ENCODE results near the gene EEIG1. TPM values are rescaled to one million over a fixed set of nuclear protein-coding genes. Genes with fewer than 3 reads are reported as not detected.
A peak's percentile ranks its signal among the peaks of the same experiment; 100 is the strongest.

EEIG1 gene
- total RNA-seq, 1 donor from 2014 or later = 26.4 TPM

- no peak overlapping the region for H3K4me3 ChIP-seq (ENCODE audit: insufficient read depth, low read depth, low read length)
- H4K20me1 ChIP-seq (ENCODE audit: insufficient read depth, low read length) = no peaks in the 10 kb centered on the region
- no peak overlapping the region for H3K4me2 ChIP-seq (ENCODE audit: low read length)
- peaks cover 11% of the 10 kb centered on the region for H3K9me3 Mint-ChIP-seq (ENCODE audit: unreplicated experiment)
- H3K4me3 Mint-ChIP-seq (ENCODE audit: unreplicated experiment) = no peak overlapping the region
- no peaks in the 10 kb centered on the region for H3K9me3 ChIP-seq (ENCODE audit: insufficient read depth, low read depth, low read length)
- FAIRE-seq = no peak
- H3K36me3 Mint-ChIP-seq (ENCODE audit: low read depth, unreplicated experiment) = no peaks in the 10 kb centered on the region
- no peak for TF ChIP-seq CTCF (IDR thresholded peaks at IDR 0.05; ENCODE audit: insufficient read depth, low read depth, low read length)
- TF ChIP-seq EZH2 (IDR thresholded peaks at IDR 0.05; ENCODE audit: insufficient read depth, low read length) = no peak
- no peak overlapping the region for H2AFZ ChIP-seq (ENCODE audit: low read depth, low read length)
- peaks cover 2% of the 10 kb centered on the region for H3K27me3 Mint-ChIP-seq (ENCODE audit: low read depth, unreplicated experiment)
- H3K27me3 ChIP-seq (ENCODE audit: insufficient read depth, low read length) = no peaks in the 10 kb centered on the region
- H3K27ac ChIP-seq (ENCODE audit: low read depth, low read length) = no peak overlapping the region
- H3K27ac Mint-ChIP-seq (ENCODE audit: unreplicated experiment) = no peak overlapping the region
- DNase-seq (ENCODE audit: low read depth) = no peak
- H3K79me2 ChIP-seq (ENCODE audit: insufficient read depth, low read length) = no peaks in the 10 kb centered on the region
- peaks cover 23% of the 10 kb centered on the region for H3K4me1 ChIP-seq (ENCODE audit: insufficient read depth, low read length)
- H3K4me1 Mint-ChIP-seq (ENCODE audit: low read depth, unreplicated experiment) = peaks cover 17% of the 10 kb centered on the region
- H3K36me3 ChIP-seq (ENCODE audit: insufficient read depth, low read length) = no peaks in the 10 kb centered on the region
- no peak overlapping the region for H3K9ac ChIP-seq (ENCODE audit: low read length)
Observed at GRCh38 chr9:128003966-128004604, 23.3 kb upstream of the EEIG1 start.

DNA sequence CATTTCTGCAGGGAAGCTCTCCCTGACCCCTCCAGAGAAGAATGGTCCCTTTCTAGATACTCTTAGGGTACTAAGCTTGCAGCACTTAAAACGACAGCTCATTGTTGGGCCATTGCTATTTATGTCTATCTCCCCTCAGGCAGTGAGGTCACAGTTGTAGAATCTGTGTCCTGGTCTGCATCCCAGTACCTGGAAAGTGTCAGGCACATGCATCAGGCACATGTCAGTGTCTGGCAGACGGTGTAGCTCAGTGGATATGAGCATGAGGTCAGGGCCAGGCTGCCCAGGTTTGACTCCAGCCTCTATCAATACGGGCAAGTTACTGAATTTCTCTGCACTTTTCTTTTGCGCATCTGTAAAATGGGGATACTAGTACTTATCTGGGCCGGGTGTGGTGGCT, 22.2 kb upstream of the EEIG1 start:
- H3K9me3 Mint-ChIP-seq (ENCODE audit: unreplicated experiment) = peaks cover 5% of the 10 kb centered on the region
- Histone ChIP-seq H3K79me2 (ENCODE audit: insufficient read depth, low read length) (no peaks in the 10 kb centered on the region), H3K4me2 (ENCODE audit: low read length) (no peak overlapping the region), H3K36me3 (ENCODE audit: insufficient read depth, low read length) (no peaks in the 10 kb centered on the region), H3K9ac (ENCODE audit: low read length) (no peak overlapping the region), H3K4me3 (ENCODE audit: insufficient read depth, low read depth, low read length) (no peak overlapping the region), H3K9me3 (ENCODE audit: insufficient read depth, low read depth, low read length) (no peaks in the 10 kb centered on the region), H4K20me1 (ENCODE audit: insufficient read depth, low read length) (no peaks in the 10 kb centered on the region), H3K27me3 (ENCODE audit: insufficient read depth, low read length) (no peaks in the 10 kb centered on the region), H3K4me1 (ENCODE audit: insufficient read depth, low read length) (peaks cover 23% of the 10 kb centered on the region), H2AFZ (ENCODE audit: low read depth, low read length) (no peak overlapping the region), H3K27ac (ENCODE audit: low read depth, low read length) (no peak overlapping the region)
- H3K27me3 Mint-ChIP-seq (ENCODE audit: low read depth, unreplicated experiment) = peaks cover 2% of the 10 kb centered on the region
- no peak for TF ChIP-seq CTCF (IDR thresholded peaks at IDR 0.05; ENCODE audit: insufficient read depth, low read depth, low read length)
- no peak for TF ChIP-seq EZH2 (IDR thresholded peaks at IDR 0.05; ENCODE audit: insufficient read depth, low read length)
- no peak overlapping the region for H3K4me3 Mint-ChIP-seq (ENCODE audit: unreplicated experiment)
- H3K4me1 Mint-ChIP-seq (ENCODE audit: low read depth, unreplicated experiment) = peaks cover 17% of the 10 kb centered on the region
- H3K36me3 Mint-ChIP-seq (ENCODE audit: low read depth, unreplicated experiment) = no peaks in the 10 kb centered on the region
- FAIRE-seq (no peak), DNase-seq (ENCODE audit: low read depth) (no peak)
- peak overlapping the region; percentile 64 for H3K27ac Mint-ChIP-seq (ENCODE audit: unreplicated experiment)

GRCh38 chr9:128001779-128002298, 21.1 kb upstream of the EEIG1 start:
- H3K9ac ChIP-seq (ENCODE audit: low read length) = peak overlapping the region; percentile 44
- no peaks in the 10 kb centered on the region for H3K36me3 ChIP-seq (ENCODE audit: insufficient read depth, low read length)
- H3K4me3 Mint-ChIP-seq (ENCODE audit: unreplicated experiment) = no peak overlapping the region
- peaks cover 13% of the 10 kb centered on the region for H3K4me1 Mint-ChIP-seq (ENCODE audit: low read depth, unreplicated experiment)
- H3K27me3 ChIP-seq (ENCODE audit: insufficient read depth, low read length) = no peaks in the 10 kb centered on the region
- H3K4me1 ChIP-seq (ENCODE audit: insufficient read depth, low read length) = peaks cover 18% of the 10 kb centered on the region
- peaks cover 2% of the 10 kb centered on the region for H3K27me3 Mint-ChIP-seq (ENCODE audit: low read depth, unreplicated experiment)
- no peaks in the 10 kb centered on the region for H4K20me1 ChIP-seq (ENCODE audit: insufficient read depth, low read length)
- FAIRE-seq (no peak), DNase-seq (ENCODE audit: low read depth) (peak; percentile 89)
- peak overlapping the region; percentile 22 for H3K4me2 ChIP-seq (ENCODE audit: low read length)
- H3K79me2 ChIP-seq (ENCODE audit: insufficient read depth, low read length) = no peaks in the 10 kb centered on the region
- no peak for TF ChIP-seq EZH2 (IDR thresholded peaks at IDR 0.05; ENCODE audit: insufficient read depth, low read length)
- TF ChIP-seq CTCF (IDR thresholded peaks at IDR 0.05; ENCODE audit: insufficient read depth, low read depth, low read length) = no peak
- no peak overlapping the region for H3K4me3 ChIP-seq (ENCODE audit: insufficient read depth, low read depth, low read length)
- H3K9me3 Mint-ChIP-seq (ENCODE audit: unreplicated experiment) = peaks cover 4% of the 10 kb centered on the region
- H3K9me3 ChIP-seq (ENCODE audit: insufficient read depth, low read depth, low read length) = no peaks in the 10 kb centered on the region
- H3K27ac Mint-ChIP-seq (ENCODE audit: unreplicated experiment) = peak overlapping the region; percentile 97
- H3K27ac ChIP-seq (ENCODE audit: low read depth, low read length) = peak overlapping the region; percentile 63
- H3K36me3 Mint-ChIP-seq (ENCODE audit: low read depth, unreplicated experiment) = no peaks in the 10 kb centered on the region
- peak overlapping the region; percentile 65 for H2AFZ ChIP-seq (ENCODE audit: low read depth, low read length)

Data from astrocyte (in vitro differentiated cells and primary cell).